ENCODE results near the gene ARHGAP24.

- TF ChIP-seq CTCF (conservative IDR thresholded peaks at IDR 0.05 in 1 of 2, IDR thresholded peaks at IDR 0.05 in 1 of 2; ENCODE audit: low read depth in 1 of 2, low read length in 2 of 2) (no peak), EZH2 (IDR thresholded peaks at IDR 0.05; ENCODE audit: low read length, missing control alignments) (no peak)
These were observed 569.6 kb downstream of the ARHGAP24 start for GRCh38 chr4:86044593-86044985.
